Dendritic cell treated with granulocyte-macrophage colony-stimulating factor and Interleukin-4, amounts not matched to agents 40 ng/mL and 50 ng/mL, for 4 days (primary cell): ENCODE measurements around the gene LSM7.

ENCODE experiments used
- H3K27ac Mint-ChIP-seq: one replicate; pipeline ENCODE4 v1.8.0; 2022; ENCODE audit warnings: mild to moderate bottlenecking, mixed read lengths
- H3K27me3 Mint-ChIP-seq: one replicate; pipeline ENCODE4 v1.8.0; 2022; ENCODE audit warnings: mild to moderate bottlenecking, mixed read lengths
- H3K36me3 Mint-ChIP-seq: one replicate; pipeline ENCODE4 v1.8.0; 2022; ENCODE audit warnings: low read depth, mixed read lengths
- H3K4me1 Mint-ChIP-seq: one replicate; pipeline ENCODE4 v1.8.0; 2022; ENCODE audit warnings: low read depth, mixed read lengths
- H3K4me3 Mint-ChIP-seq: one replicate; pipeline ENCODE4 v1.8.0; 2022; ENCODE audit warnings: mild to moderate bottlenecking, moderate library complexity, mixed read lengths
- H3K9me3 Mint-ChIP-seq: one replicate; pipeline ENCODE4 v1.8.0; 2022; ENCODE audit warnings: mixed read lengths
- intact Hi-C: fragments of 100-400 bp; cut with micrococcal nuclease; formaldehyde crosslinking; loops from one replicate; pipeline ENCODE4 v1.15.0; 2022

Gene LSM7

DNA sequence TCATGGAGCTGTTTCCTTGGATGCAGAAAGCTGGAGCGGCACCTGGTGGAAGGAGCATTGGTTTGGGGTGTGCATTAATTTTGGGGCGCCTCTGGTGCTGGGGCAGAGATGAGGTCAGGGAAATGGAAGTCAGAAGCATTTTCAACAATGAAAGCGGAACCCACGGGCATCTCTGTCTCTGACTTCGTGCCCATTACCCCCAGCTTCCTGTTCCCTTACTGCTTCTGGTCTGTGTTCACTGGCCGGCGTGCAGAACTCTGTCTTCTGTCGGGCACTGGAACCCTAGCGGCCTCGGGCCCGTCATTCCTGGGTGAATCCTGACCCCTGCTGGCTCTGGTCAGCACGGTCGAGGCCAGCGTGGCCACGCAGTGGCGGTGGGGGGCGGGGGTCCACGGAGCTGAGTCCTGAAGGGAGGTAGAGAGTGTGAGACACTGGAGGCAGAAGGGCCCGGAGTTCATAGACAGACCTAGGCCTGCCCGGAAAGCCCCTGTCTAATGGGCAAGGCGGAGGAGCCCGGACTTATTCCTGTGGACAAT lies 12.5 kb downstream of the LSM7 start:
- Mint-ChIP-seq H3K4me3 (peak overlapping the region; percentile 55), H3K4me1 (peaks cover 26% of the 10 kb centered on the region), H3K9me3 (no peaks in the 10 kb centered on the region), H3K27me3 (peaks cover 23% of the 10 kb centered on the region), H3K36me3 (peaks cover 1% of the 10 kb centered on the region), H3K27ac (peak overlapping the region; percentile 59)
- intact Hi-C loops, result loop anchor here (1.0 to 5.0 kb wide), 3 partner anchors 41 to 160 kb away; partner anchors contain the start of genes PLEKHJ1 and SF3A2

DNA sequence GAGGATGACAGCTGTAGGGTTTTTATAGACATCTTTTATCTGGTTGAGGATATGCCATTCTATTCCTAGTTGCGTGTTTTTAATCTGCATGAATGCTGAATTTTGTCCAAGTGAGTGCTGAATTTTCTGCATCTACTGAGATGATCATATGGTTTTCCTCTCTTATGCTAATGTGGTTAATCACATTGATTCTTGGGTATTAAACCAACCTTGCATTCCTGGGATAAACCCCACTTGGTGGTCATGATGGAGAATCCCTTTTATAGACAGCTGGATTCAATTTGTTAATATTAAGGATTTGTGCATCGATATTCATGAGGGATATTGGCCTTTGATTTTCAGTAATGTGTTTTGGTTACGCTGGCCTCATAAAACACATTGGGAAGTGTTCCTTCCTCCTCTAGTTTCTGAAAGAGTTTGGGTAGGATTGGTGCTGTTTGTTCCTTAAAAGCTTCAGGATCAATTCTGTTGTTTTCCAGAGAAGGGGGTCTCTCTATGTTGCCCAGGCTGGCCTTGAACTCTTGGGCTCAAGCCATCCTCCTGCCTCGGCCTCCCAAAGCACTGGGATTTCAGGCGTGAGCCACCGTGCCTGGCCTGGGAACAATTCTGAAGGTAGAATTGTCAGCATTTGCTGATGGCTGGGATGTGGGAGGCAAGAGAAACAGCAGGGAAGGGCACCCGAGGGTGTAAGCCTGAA lies 13.1 kb downstream of the LSM7 start:
- intact Hi-C loops, result loop anchor here (5.0 kb wide), 1 partner anchor 78 kb away; the partner anchor contains the start of genes PLEKHJ1 and SF3A2
- H3K4me3 Mint-ChIP-seq, result peak overlapping the region; percentile 55
- H3K27me3 Mint-ChIP-seq, result peaks cover 30% of the 10 kb centered on the region
- no peaks in the 10 kb centered on the region for H3K36me3 Mint-ChIP-seq
- no peaks in the 10 kb centered on the region for H3K9me3 Mint-ChIP-seq
- peaks cover 26% of the 10 kb centered on the region for H3K4me1 Mint-ChIP-seq
- peak overlapping the region; percentile 59 for H3K27ac Mint-ChIP-seq

DNA sequence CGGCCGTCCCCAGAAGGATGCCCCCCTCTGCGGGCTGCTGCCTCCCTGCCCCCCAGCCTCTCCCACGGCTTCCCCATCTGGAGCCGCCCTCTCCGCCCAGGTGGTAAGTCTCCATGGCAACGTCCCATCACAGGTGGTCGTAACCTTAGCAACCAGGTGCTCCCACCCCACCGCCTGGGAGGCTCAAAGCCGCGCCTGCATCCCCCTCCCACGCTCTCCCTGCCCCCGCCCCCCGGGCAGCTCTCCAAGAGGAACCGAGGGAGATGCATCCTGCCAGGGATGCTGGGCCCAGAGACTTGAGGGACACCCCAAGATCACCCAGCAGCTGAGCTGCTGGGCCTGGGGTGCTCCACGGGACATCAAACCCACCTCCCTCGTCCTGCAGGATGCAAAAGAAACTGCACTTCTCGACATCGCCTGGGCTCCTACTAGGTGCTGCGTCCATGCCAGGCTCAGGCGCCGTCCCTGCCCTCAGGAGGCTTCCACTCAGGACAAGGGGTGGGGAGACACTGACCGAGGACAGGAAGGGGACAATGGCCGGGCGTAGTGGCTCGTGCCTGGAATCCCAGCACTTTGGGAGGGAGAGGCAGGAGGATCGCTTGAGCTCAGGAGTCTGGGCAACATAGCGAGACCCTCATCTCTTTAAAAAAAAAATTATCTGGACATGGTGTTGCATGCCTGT lies 15.4 kb downstream of the LSM7 start:
- no peak overlapping the region for H3K27ac Mint-ChIP-seq
- H3K27me3 Mint-ChIP-seq, result peaks cover 51% of the 10 kb centered on the region
- H3K4me3 Mint-ChIP-seq, result no peak overlapping the region
- H3K36me3 Mint-ChIP-seq, result no peaks in the 10 kb centered on the region
- H3K9me3 Mint-ChIP-seq, result no peaks in the 10 kb centered on the region
- intact Hi-C loops, result no loop called here
- peaks cover 33% of the 10 kb centered on the region for H3K4me1 Mint-ChIP-seq

DNA sequence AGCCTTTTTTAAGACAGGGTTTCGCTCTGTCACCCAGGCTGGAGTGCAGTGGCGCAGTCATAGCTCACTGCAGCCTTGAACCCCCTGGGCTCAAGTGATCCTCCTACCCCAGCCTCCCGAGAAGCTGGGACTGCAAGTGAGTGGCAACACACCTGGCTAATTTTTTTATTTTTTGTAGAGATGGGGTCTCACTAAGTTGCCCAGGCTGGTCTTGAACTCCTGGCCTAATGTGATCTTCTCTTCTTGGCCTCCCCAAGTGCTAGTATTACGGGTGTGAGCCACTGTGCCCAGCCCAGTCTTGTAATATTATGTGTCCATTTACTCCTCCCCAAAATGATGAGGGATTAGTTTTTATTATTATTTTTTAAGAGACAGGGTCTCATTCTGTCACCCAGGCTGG lies 17.3 kb downstream of the LSM7 start:
- intact Hi-C loops, result no loop called here
- Mint-ChIP-seq H3K27me3 (peaks cover 68% of the 10 kb centered on the region), H3K36me3 (no peaks in the 10 kb centered on the region), H3K4me1 (peaks cover 29% of the 10 kb centered on the region), H3K9me3 (no peaks in the 10 kb centered on the region), H3K27ac (no peak overlapping the region), H3K4me3 (no peak overlapping the region)

DNA sequence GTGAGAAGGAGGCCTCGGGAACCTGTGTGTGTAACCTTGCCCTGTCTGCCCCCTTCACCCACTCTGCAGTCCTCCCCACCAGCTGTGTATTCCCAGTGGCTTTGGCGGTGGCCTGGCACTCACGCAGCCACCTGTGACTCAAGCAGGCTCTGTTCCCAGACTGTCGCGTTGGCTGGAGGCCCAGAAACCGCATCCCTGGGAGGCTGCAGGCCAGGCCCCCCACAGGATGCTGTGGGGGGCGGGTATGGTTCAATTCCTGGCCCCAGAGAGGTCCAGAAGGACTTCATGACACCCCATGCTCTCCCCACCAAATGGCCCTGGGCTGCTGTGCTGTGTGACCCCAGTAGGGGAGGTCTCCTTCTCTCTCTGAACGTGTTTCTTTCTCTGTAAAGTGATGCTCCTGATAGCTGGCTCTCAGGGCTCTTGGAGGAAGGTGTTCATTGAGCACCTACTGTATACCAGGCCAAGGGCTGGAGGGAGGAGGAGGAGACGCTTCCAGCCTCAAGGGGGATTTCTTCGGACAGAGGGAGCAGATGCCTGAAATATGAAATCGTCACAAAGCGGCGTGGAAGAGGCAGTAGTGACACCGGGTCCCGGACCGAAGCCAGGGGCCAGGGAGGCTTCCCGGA lies 18.5 kb downstream of the LSM7 start:
- Mint-ChIP-seq H3K36me3 (no peaks in the 10 kb centered on the region), H3K9me3 (no peaks in the 10 kb centered on the region), H3K4me1 (peaks cover 17% of the 10 kb centered on the region), H3K27ac (no peak overlapping the region), H3K27me3 (peaks cover 80% of the 10 kb centered on the region), H3K4me3 (no peak overlapping the region)
- intact Hi-C loops, result no loop called here

DNA sequence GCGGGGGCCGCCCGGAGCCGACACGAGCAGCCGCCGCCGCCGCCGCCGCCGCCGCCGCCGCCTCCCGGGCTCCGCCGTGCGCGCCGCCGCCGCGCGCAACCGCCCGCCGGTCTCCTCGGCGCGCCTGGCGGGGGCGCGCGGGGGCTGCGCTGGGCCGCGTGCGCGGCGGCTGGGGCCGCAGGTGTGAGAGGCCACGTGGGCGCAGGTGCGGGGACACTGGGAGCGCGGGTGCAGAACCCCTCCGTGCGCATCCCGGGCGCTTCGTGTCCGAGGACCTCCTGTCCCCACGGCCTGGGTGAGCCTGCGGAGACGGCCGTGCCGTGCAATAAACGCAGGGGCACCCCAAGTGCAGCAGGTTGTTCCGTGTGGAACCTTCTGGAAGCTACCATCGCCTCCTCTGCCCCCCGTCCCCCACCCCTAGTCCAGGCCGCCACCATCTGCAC lies 20.3 kb downstream of the LSM7 start, which contains the start of gene LINGO3:
Gene LINGO3 (minus strand): TSS at position 41 of the 443 bp plus-strand sequence. CDS start 16,378 bp downstream, outside the sequence.
- peaks cover 24% of the 10 kb centered on the region for H3K4me1 Mint-ChIP-seq
- peak within 1 kb of the TSS; percentile 66 for H3K4me3 Mint-ChIP-seq
- H3K27ac Mint-ChIP-seq, result no peak within 1 kb of the TSS
- H3K27me3 Mint-ChIP-seq, result peaks cover 92% of the 10 kb centered on the region
- intact Hi-C loops, result no loop called here
- H3K36me3 Mint-ChIP-seq, result no peaks in the 10 kb centered on the region
- no peaks in the 10 kb centered on the region for H3K9me3 Mint-ChIP-seq

DNA sequence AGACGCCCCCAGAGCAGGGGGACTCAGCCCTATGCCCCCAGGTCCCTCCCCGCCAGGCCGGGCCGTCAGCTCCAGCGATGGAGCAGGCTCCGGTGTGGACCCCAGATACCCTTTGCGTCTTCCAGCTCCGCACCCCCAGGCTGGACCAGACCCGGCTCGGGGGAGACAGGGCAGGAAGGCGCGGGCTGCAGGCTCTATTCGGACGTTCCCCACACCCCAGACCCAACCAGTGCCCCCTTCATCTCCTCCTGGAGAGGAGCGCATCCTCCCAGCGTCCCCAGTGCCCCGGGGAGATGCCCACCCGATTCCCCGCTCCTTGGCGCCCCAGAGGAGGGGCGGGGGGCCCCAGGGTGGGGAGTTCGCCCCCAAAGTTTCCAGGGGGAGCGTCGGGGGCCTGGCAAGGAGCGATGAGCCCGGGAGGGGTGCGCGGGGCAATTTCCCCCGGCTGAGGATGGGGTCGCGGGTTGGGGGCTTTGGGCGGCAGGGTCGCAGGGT lies 20.8 kb downstream of the LSM7 start:
- intact Hi-C loops, result no loop called here
- Mint-ChIP-seq H3K4me3 (peak overlapping the region; percentile 32), H3K27me3 (peaks cover 92% of the 10 kb centered on the region), H3K9me3 (no peaks in the 10 kb centered on the region), H3K4me1 (peaks cover 30% of the 10 kb centered on the region), H3K36me3 (no peaks in the 10 kb centered on the region), H3K27ac (no peak overlapping the region)

DNA sequence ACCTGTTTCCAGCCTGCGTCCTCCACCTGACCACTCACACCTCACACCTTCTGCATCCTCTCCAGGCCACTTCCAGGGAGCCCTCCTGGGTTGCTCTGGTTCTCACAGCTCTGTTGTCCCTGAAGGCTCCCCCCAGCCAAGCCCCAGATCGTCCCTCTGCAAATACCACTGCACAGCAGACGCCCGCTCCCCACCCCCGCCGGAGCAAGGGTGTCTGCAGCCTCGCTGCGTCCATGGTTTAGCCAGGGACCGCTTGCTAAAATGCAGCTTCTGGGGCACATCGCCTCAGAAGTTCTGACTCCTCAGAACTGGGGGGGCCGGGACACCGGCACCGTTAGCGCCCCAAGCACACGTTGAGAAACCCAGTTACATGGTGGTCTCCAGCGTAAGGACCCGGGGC lies 21.4 kb downstream of the LSM7 start:
- Mint-ChIP-seq H3K4me1 (peaks cover 35% of the 10 kb centered on the region), H3K9me3 (no peaks in the 10 kb centered on the region), H3K27me3 (peaks cover 92% of the 10 kb centered on the region), H3K4me3 (no peak overlapping the region), H3K27ac (no peak overlapping the region), H3K36me3 (no peaks in the 10 kb centered on the region)
- intact Hi-C loops, result no loop called here

DNA sequence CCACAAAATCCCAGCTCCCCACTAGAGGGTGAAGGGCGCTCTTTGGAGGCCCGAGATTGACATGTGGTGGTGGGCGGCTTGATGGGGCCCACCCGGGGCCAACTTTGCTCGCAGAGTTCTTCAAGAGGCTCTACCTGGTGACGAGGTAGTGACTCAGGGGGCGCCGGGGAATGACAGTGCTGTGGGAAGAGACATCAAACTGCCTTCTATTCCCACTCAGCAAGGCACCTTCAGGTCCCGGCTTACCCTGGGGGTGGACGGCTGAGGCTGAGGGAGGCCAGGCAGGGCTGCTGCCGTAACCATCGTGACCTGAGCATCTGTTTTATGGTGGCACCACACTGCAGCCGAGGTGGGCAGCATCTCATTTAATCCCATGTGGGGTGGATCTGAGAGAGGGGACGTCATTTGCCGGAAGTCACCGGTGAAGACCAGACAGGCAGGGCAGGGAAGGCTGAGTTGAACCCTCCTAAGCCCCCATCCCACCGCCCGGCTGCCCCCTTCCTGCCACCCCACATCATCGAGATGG lies 22.0 kb downstream of the LSM7 start:
- Mint-ChIP-seq H3K9me3 (no peaks in the 10 kb centered on the region), H3K36me3 (peaks cover 3% of the 10 kb centered on the region), H3K4me3 (no peak overlapping the region), H3K4me1 (peaks cover 39% of the 10 kb centered on the region), H3K27me3 (peaks cover 92% of the 10 kb centered on the region), H3K27ac (no peak overlapping the region)
- intact Hi-C loops, result no loop called here

DNA sequence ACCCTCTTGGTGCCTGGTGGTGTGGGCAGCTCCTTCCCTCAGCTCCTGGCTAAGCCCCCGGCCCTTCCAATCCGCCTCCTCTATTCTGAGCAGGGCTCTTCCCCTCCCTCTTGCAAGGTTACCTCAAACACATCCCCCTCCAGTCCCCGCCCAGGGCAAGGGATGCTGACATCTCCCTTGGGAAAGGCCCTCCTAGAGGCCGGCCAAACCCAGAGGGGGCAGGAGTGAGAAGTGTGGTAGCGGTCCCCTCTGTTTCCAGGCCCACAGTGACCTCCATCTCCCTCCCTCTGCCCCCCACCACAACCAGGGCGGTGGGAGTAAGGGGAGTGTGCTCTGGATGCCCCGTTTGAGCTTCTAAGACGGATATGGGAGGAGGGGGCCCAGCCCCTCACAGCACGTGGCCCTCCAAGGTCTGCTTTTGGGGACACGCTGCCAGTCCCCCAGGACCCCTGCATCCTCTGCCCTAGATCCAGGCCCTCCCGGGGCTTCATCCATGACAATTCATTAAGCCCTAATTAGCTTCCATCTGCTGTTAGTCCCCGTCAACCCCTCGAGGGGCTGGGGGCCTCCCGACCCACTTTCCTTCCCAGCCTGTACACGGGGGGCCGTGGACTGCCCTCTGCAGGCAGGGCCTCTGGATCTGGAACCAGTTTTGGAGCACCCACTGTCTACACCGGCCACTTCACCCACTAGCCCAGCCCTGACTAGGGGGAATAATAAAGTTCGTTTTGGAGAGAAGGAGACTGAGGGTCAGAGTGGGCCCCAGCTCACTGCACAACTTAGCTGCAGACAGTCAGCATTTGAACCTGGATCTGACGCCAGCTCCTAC lies 22.7 kb downstream of the LSM7 start:
- H3K9me3 Mint-ChIP-seq, result no peaks in the 10 kb centered on the region
- peaks cover 46% of the 10 kb centered on the region for H3K4me1 Mint-ChIP-seq
- no peak overlapping the region for H3K27ac Mint-ChIP-seq
- H3K27me3 Mint-ChIP-seq, result peaks cover 93% of the 10 kb centered on the region
- no peak overlapping the region for H3K4me3 Mint-ChIP-seq
- intact Hi-C loops, result no loop called here
- peaks cover 5% of the 10 kb centered on the region for H3K36me3 Mint-ChIP-seq

DNA sequence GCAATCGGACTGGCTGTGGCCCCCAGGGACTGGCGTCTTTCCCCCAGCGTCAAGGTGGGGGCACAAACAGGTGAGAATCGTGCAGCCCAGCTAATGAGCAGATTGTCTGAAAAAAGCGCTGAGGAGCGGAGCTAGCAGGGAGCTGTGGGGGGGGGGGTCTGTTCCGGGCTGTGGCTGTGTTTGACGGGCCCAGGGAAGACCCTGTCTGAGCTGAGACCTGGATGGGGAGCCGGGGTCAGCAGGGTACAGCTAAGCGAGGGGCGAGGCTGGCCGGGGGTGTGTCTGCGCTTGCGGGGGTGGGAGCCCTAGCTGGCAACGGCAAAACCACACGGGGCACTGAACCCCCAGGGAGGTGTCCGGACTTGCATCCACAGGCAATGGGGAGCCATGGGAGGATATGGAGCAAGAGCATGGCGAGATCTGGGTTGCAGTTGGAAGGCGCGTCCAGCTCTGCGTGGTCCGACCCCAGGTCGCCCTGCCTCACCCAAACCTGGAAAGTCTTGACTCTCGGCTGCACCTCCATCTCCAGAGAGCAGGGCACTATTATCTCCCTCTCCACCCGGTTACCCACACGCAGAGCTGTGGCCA lies 25.1 kb downstream of the LSM7 start:
- no peak overlapping the region for H3K4me3 Mint-ChIP-seq
- H3K36me3 Mint-ChIP-seq, result peaks cover 5% of the 10 kb centered on the region
- peak overlapping the region; percentile 49 for H3K27ac Mint-ChIP-seq

DNA sequence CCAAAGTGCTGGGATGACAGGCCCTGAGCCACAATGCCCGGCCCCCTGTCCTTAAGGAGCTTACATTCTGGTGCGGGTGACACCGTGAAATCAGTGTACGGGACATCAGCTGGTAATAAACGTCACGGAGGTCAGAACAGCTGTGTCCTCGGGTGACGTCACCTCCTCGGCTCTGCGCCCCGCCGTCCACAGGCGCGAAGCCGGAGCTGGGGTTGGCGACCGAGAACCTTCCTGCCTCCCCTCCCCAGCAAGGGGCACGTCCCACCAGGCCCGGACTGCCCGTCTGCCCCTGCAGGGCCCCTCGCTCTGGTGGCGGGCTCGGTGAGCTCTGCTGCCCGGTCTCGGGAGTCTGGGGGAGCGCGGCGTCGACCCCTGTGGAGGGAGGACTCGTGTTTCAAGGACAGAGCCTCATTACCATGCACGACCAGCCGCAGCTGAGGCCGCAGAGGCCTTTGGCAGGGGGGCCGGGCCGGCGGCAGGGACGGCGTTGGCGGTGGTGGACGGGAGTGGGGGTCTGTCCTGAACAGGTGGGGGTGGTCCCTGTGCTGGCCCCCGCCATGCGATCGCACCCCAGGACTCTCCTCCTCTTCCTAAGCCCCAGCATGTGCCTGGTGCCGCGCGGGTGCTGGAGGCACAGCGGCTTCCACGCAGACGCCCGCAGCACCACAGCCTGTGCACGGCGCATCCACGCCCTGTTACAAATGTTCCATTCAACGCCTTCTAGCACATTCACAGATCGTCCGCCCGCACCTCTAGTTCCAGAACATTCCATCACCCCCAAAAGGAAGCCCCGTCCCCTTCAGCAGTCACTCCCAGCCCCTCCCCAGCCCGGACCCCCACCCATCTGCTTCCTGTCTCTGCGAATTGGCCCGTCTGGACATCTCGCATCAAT lies 25.8 kb downstream of the LSM7 start:
- no peaks in the 10 kb centered on the region for H3K9me3 Mint-ChIP-seq
- peaks cover 5% of the 10 kb centered on the region for H3K36me3 Mint-ChIP-seq
- H3K27ac Mint-ChIP-seq, result peak overlapping the region; percentile 49
- intact Hi-C loops, result no loop called here
- H3K27me3 Mint-ChIP-seq, result peaks cover 74% of the 10 kb centered on the region
- peak overlapping the region; percentile 24 for H3K4me3 Mint-ChIP-seq
- H3K4me1 Mint-ChIP-seq, result peaks cover 48% of the 10 kb centered on the region

More for the DNA sequence above, 25.1 kb downstream of the LSM7 start:
- H3K9me3 Mint-ChIP-seq, result no peaks in the 10 kb centered on the region
- peaks cover 78% of the 10 kb centered on the region for H3K27me3 Mint-ChIP-seq
- intact Hi-C loops, result no loop called here
- peaks cover 50% of the 10 kb centered on the region for H3K4me1 Mint-ChIP-seq
